Kidney epithelial cell (primary cell): Measurements from ENCODE around the gene SEPHS1. TPM values are rescaled to one million over a fixed set of nuclear protein-coding genes. Genes with fewer than 3 reads are reported as not detected.

Experiments used
- DNase-seq: peaks from one replicate; pipeline ENCODE4 v3.0.0-alpha.2; 2010; ENCODE audit warnings: low read depth
- H3K27me3 ChIP-seq: 2 replicates; pipeline ENCODE4 v1.6.0; 2011; ENCODE audit warnings: low read length; ENCODE audit not compliant: control insufficient read depth, insufficient read depth
- H3K36me3 ChIP-seq: 2 replicates; pipeline ENCODE4 v1.5.1; 2011; ENCODE audit warnings: low read length; ENCODE audit not compliant: control insufficient read depth, insufficient read depth
- H3K4me3 ChIP-seq: 2 replicates; pipeline ENCODE4 v1.5.1; 2011; ENCODE audit warnings: low read depth, mild to moderate bottlenecking, control low read depth, low read length
- total RNA-seq: library from RNA; depleted of rRNA; stranded (reverse); fragments of >200 nt; gene quantifications from 2 replicates; pipeline ENCODE4 v1.2.3, GENCODE V29; 2015
- TF ChIP-seq, protein P1 (sequence below): IDR thresholded peaks from 2 replicates; pipeline ENCODE4 v1.5.1; 2011; ENCODE audit warnings: mild to moderate bottlenecking, moderate library complexity, low read length, control low read depth, inconsistent platforms; ENCODE audit not compliant: insufficient read depth, poor library complexity, severe bottlenecking

Gene SEPHS1
- total RNA-seq, 1 donor from 2014 or later = 48.9 TPM

DNA sequence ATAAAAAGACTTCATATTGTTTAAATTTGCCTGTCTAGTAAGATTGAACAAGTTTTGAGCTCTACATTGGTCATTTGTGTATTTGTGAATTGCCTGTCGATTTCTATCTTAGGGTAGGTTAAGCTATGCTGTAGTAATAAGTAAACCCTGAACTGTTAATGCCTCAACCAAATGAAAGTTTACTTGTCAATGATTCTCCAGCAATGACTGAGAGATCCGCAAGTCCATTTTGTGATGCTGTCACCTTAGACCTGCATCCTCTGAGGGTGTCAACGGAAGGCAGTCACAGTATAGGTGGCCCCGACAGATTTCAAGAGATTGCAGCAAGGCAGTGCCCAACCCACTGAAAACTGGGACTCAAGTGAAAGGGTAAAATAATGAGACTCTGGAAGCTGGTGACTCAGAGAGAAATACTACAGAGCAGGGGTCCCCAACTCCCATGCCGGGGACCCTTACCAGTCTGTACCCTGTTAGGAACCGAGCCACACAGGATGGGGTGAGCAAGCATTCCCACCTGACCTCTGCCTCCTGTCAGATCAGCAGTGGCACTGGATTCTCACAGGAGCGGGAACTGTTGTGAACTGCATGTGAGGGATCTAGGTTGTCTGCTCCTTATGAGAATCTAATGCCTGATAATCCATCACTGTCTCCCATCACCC is 37.4 kb downstream of the SEPHS1 start:
- DNase-seq = no peak
- TF ChIP-seq, protein P1, sequence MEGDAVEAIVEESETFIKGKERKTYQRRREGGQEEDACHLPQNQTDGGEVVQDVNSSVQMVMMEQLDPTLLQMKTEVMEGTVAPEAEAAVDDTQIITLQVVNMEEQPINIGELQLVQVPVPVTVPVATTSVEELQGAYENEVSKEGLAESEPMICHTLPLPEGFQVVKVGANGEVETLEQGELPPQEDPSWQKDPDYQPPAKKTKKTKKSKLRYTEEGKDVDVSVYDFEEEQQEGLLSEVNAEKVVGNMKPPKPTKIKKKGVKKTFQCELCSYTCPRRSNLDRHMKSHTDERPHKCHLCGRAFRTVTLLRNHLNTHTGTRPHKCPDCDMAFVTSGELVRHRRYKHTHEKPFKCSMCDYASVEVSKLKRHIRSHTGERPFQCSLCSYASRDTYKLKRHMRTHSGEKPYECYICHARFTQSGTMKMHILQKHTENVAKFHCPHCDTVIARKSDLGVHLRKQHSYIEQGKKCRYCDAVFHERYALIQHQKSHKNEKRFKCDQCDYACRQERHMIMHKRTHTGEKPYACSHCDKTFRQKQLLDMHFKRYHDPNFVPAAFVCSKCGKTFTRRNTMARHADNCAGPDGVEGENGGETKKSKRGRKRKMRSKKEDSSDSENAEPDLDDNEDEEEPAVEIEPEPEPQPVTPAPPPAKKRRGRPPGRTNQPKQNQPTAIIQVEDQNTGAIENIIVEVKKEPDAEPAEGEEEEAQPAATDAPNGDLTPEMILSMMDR = no peak

DNA sequence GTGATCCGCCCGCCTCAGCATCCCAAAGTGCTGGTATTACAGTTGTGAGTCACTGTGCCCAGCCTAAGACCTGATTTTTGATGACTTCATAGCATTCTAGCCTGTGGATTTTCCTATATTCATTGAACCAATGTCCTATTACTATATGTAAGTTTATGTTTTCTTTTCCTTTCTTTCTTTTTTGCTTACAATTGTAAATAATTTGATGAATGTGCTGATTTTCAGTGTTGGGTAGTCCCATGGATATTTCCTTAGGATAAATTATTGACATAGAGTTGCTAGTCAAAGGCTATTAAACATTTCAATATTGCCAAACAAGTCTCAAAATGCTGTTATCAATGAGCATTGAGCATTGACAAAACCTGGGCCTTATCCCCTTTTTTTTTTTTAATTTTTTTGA is 38.3 kb downstream of the SEPHS1 start:
- no peaks in the 10 kb centered on the region for H3K27me3 ChIP-seq
- no peak overlapping the region for H3K4me3 ChIP-seq
- H3K36me3 ChIP-seq = no peaks in the 10 kb centered on the region
- no peak for DNase-seq
- TF ChIP-seq, protein P1 = no peak

More for the DNA sequence above, 37.4 kb downstream of the SEPHS1 start:
- no peak overlapping the region for H3K4me3 ChIP-seq
- H3K27me3 ChIP-seq = no peaks in the 10 kb centered on the region
- H3K36me3 ChIP-seq = no peaks in the 10 kb centered on the region

- TF ChIP-seq, protein P1 = no peak
- H3K27me3 ChIP-seq = no peaks in the 10 kb centered on the region
- H3K4me3 ChIP-seq = no peak overlapping the region
- H3K36me3 ChIP-seq = no peaks in the 10 kb centered on the region
- DNase-seq = no peak
These were observed 40.0 kb downstream of the SEPHS1 start for GRCh38 chr10:13308096-13308495.

DNA sequence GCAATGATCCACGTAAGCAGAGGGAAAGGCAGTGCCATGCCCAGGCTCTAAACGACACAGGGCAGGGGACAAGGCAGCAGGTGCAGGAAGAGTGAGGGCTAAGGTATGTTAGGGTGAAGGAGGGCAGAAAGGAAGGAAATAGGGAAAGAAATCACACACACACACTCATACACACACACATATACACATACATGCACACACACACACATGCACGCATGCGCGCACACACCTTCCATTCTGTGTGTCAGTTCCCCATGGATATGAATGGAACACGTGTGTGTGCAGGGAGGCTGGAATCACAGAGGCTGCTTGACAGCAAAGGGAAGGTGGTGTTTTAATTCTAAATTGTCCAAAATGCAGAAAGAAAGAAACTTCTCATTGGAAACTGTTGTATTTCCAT is 42.0 kb downstream of the SEPHS1 start:
- no peaks in the 10 kb centered on the region for H3K36me3 ChIP-seq
- no peaks in the 10 kb centered on the region for H3K27me3 ChIP-seq
- H3K4me3 ChIP-seq = no peak overlapping the region
- no peak for DNase-seq
- TF ChIP-seq, protein P1 = no peak

- Histone ChIP-seq H3K36me3 (no peaks in the 10 kb centered on the region), H3K4me3 (no peak overlapping the region), H3K27me3 (no peaks in the 10 kb centered on the region)
- DNase-seq = no peak
- TF ChIP-seq, protein P1 = no peak
These were observed 45.1 kb downstream of the SEPHS1 start for GRCh38 chr10:13302821-13303555.
